Fibroblast of mammary gland (primary cell): Measurements from ENCODE around the gene LYSMD3.

Experiments
- DNase-seq: peaks from one replicate; pipeline ENCODE4 v3.0.0-alpha.2; 2010; ENCODE audit warnings: low read depth
- H3K4me3 ChIP-seq: 2 replicates; pipeline ENCODE4 v1.5.1; 2011; ENCODE audit warnings: low read depth, mild to moderate bottlenecking, low read length, moderate library complexity; ENCODE audit not compliant: control insufficient read depth
- CTCF ChIP-seq: conservative IDR thresholded peaks from 2 replicates; pipeline ENCODE4 v1.5.1; 2011; ENCODE audit warnings: low read depth, low read length, inconsistent platforms; ENCODE audit not compliant: control insufficient read depth, insufficient read depth

LYSMD3 gene

GRCh38 chr5:90549729-90550275 lies 20.4 kb upstream of the LYSMD3 start:
- no peak overlapping the region for H3K4me3 ChIP-seq
- no peak for DNase-seq
- no peak for TF ChIP-seq CTCF

GRCh38 chr5:90549223-90549622 lies 19.8 kb upstream of the LYSMD3 start:
- TF ChIP-seq CTCF = no peak
- DNase-seq = no peak
- no peak overlapping the region for H3K4me3 ChIP-seq

- DNase-seq = no peak
- H3K4me3 ChIP-seq = no peak overlapping the region
- no peak for TF ChIP-seq CTCF
These were observed 18.7 kb upstream of the LYSMD3 start for GRCh38 chr5:90548069-90548593.

GRCh38 chr5:90547072-90547536 lies 17.7 kb upstream of the LYSMD3 start:
- no peak for DNase-seq
- TF ChIP-seq CTCF = no peak
- H3K4me3 ChIP-seq = no peak overlapping the region

- DNase-seq = peak; percentile 18
- H3K4me3 ChIP-seq = no peak overlapping the region
- no peak for TF ChIP-seq CTCF
These were observed 16.9 kb upstream of the LYSMD3 start for GRCh38 chr5:90546216-90546837.

- H3K4me3 ChIP-seq = no peak overlapping the region
- DNase-seq = no peak
- no peak for TF ChIP-seq CTCF
These were observed 16.1 kb upstream of the LYSMD3 start for GRCh38 chr5:90545511-90545910.
